H9 (cell line): ENCODE results near the gene STX7. TPM values are rescaled to one million over a fixed set of nuclear protein-coding genes. Genes with fewer than 3 reads are reported as not detected.

ENCODE experiments used
- DNase-seq: peaks from one replicate; pipeline ENCODE4 v3.0.0-alpha.2; 2017
- H2AFZ ChIP-seq: one replicate; pipeline ENCODE4 v1.6.1; 2013; ENCODE audit warnings: mild to moderate bottlenecking, low read length, control low read depth, moderate library complexity
- H2AK5ac ChIP-seq: 2 replicates; pipeline ENCODE4 v1.6.1; 2013; ENCODE audit warnings: low read length, control low read depth, mixed read lengths; ENCODE audit not compliant: insufficient read length
- H2BK120ac ChIP-seq: one replicate; pipeline ENCODE4 v1.6.1; 2013; ENCODE audit warnings: low read depth, mild to moderate bottlenecking, low read length, control low read depth, inconsistent platforms; ENCODE audit not compliant: poor library complexity, severe bottlenecking
- H2BK12ac ChIP-seq: 2 replicates; pipeline ENCODE4 v1.6.1; 2013; ENCODE audit warnings: low read length, control low read depth, mixed read lengths, low read depth; ENCODE audit not compliant: insufficient read length
- H2BK15ac ChIP-seq: 2 replicates; pipeline ENCODE4 v1.6.1; 2013; ENCODE audit warnings: low read depth, low read length, control low read depth
- H2BK20ac ChIP-seq: one replicate; pipeline ENCODE4 v1.6.1; 2013; ENCODE audit warnings: low read depth, mild to moderate bottlenecking, low read length, control low read depth, inconsistent platforms; ENCODE audit not compliant: poor library complexity, severe bottlenecking
- H2BK5ac ChIP-seq: 2 replicates; pipeline ENCODE4 v1.6.1; 2013; ENCODE audit warnings: low read length, control low read depth, mixed read lengths; ENCODE audit not compliant: insufficient read length
- H3K14ac ChIP-seq: 2 replicates; pipeline ENCODE4 v1.6.1; 2013; ENCODE audit warnings: low read length, control low read depth; ENCODE audit not compliant: insufficient read depth
- H3K18ac ChIP-seq: 2 replicates; pipeline ENCODE4 v1.6.1; 2013; ENCODE audit warnings: low read depth, mild to moderate bottlenecking, mixed read lengths, low read length, control low read depth; ENCODE audit not compliant: insufficient read length
- H3K23ac ChIP-seq: 2 replicates; pipeline ENCODE4 v1.6.1; 2013; ENCODE audit warnings: low read length, control low read depth, mixed read lengths, low read depth; ENCODE audit not compliant: insufficient read length
- H3K23me2 ChIP-seq: 2 replicates; pipeline ENCODE4 v1.6.1; 2013; ENCODE audit warnings: low read depth, mild to moderate bottlenecking, mixed read lengths, low read length, control low read depth; ENCODE audit not compliant: insufficient read length, poor library complexity, severe bottlenecking
- H3K27ac ChIP-seq: 2 replicates; pipeline ENCODE4 v1.5.1; 2013; ENCODE audit warnings: low read length, control low read depth, mixed read lengths, low read depth; ENCODE audit not compliant: insufficient read length
- H3K27me3 ChIP-seq: 2 replicates; pipeline ENCODE4 v1.6.1; 2013; ENCODE audit warnings: low read length, control low read depth, inconsistent platforms; ENCODE audit not compliant: insufficient read depth
- H3K4ac ChIP-seq: 2 replicates; pipeline ENCODE4 v1.6.1; 2013; ENCODE audit warnings: low read depth, mild to moderate bottlenecking, control low read depth, inconsistent platforms, low read length, moderate library complexity
- H3K4me1 ChIP-seq: 2 replicates; pipeline ENCODE4 v1.6.1; 2013; ENCODE audit warnings: low read length, control low read depth, inconsistent platforms; ENCODE audit not compliant: insufficient read depth
- H3K4me2 ChIP-seq: 2 replicates; pipeline ENCODE4 v1.6.1; 2013; ENCODE audit warnings: low read length, control low read depth, mixed read lengths; ENCODE audit not compliant: insufficient read length, insufficient read depth
- H3K56ac ChIP-seq: 2 replicates; pipeline ENCODE4 v1.6.1; 2013; ENCODE audit warnings: low read depth, mild to moderate bottlenecking, mixed read lengths, low read length, control low read depth; ENCODE audit not compliant: insufficient read length
- H3K79me1 ChIP-seq: 2 replicates; pipeline ENCODE4 v1.6.1; 2013; ENCODE audit warnings: low read depth, mild to moderate bottlenecking, moderate library complexity, low read length, control low read depth, inconsistent platforms; ENCODE audit not compliant: insufficient read depth, poor library complexity, severe bottlenecking
- H3K79me2 ChIP-seq: 2 replicates; pipeline ENCODE4 v1.6.1; 2013; ENCODE audit warnings: low read length, control low read depth, inconsistent platforms; ENCODE audit not compliant: insufficient read depth
- H3K9ac ChIP-seq: 2 replicates; pipeline ENCODE4 v1.6.1; 2013; ENCODE audit warnings: low read length, control low read depth, mixed read lengths; ENCODE audit not compliant: insufficient read length; ENCODE audit errors: extremely low read depth
- H3K9me3 ChIP-seq: one replicate; pipeline ENCODE4 v1.6.1; 2013; ENCODE audit warnings: low read depth, low read length, inconsistent platforms; ENCODE audit not compliant: control insufficient read depth
- H3T11ph ChIP-seq: one replicate; pipeline ENCODE4 v1.6.1; 2013; ENCODE audit warnings: mild to moderate bottlenecking, low read length, control low read depth, inconsistent platforms
- H4K20me1 ChIP-seq: one replicate; pipeline ENCODE4 v1.6.1; 2013; ENCODE audit not compliant: control insufficient read depth, insufficient read length, insufficient read depth
- H4K5ac ChIP-seq: 2 replicates; pipeline ENCODE4 v1.6.1; 2013; ENCODE audit warnings: low read depth, mild to moderate bottlenecking, mixed read lengths, low read length, control low read depth; ENCODE audit not compliant: insufficient read length
- H4K8ac ChIP-seq: replicated peaks from 2 replicates; pipeline ENCODE4 v1.6.1; 2013; ENCODE audit warnings: low read length, control low read depth, mixed read lengths, low read depth; ENCODE audit not compliant: insufficient read length
- H4K91ac ChIP-seq: 2 replicates; pipeline ENCODE4 v1.6.1; 2013; ENCODE audit warnings: low read depth, mild to moderate bottlenecking, moderate library complexity, mixed read lengths, low read length, control low read depth; ENCODE audit not compliant: insufficient read length
- H3K27ac Mint-ChIP-seq, 3 experiments: 2 replicates in 2 of 3; 3 replicates in 1 of 3; pipeline ENCODE4 v1.8.0; 2020 to 2021; ENCODE audit warnings: mixed read lengths in 3 of 3, mild to moderate bottlenecking in 1 of 3, moderate library complexity in 1 of 3
- H3K27me3 Mint-ChIP-seq: 2 replicates; pipeline ENCODE4 v1.8.0; 2021; ENCODE audit warnings: low read depth, mild to moderate bottlenecking, moderate library complexity, mixed read lengths
- H3K36me3 Mint-ChIP-seq, 3 experiments: 2 replicates in 2 of 3; 3 replicates in 1 of 3; pipeline ENCODE4 v1.8.0; 2020 to 2021; ENCODE audit warnings: low read depth in 3 of 3, mixed read lengths in 3 of 3; ENCODE audit not compliant: insufficient read depth in 1 of 3
- H3K4me1 Mint-ChIP-seq, 2 experiments: 2 replicates each; pipeline ENCODE4 v1.8.0; 2020; ENCODE audit warnings: mixed read lengths in 2 of 2
- H3K4me3 Mint-ChIP-seq, 2 experiments: 2 replicates in 1 of 2; 3 replicates in 1 of 2; pipeline ENCODE4 v1.8.0; 2020 to 2021; ENCODE audit warnings: mild to moderate bottlenecking in 2 of 2, mixed read lengths in 2 of 2, moderate library complexity in 1 of 2
- H3K9me3 Mint-ChIP-seq, 2 experiments: 2 replicates in 1 of 2; 3 replicates in 1 of 2; pipeline ENCODE4 v1.8.0; 2020; ENCODE audit warnings: mild to moderate bottlenecking in 2 of 2, mixed read lengths in 2 of 2, moderate library complexity in 1 of 2
- WGBS: extraction: QIAGEN DNeasy Blood & Tissue Kit; methylation state at CpG from one replicate; pipeline ENCODE4 v1.1.7; 2013; ENCODE audit warnings: missing lambda C conversion rate, low lambda C conversion rate, mixed read lengths; ENCODE audit not compliant: insufficient read length; ENCODE audit errors: extremely low coverage; 5-methylcytosine and 5-hydroxymethylcytosine counted together
- total RNA-seq: library from RNA; stranded (reverse); gene quantifications from 2 replicates; pipeline ENCODE4 v1.2.1, GENCODE V29; 2021
- TF ChIP-seq, protein P1 (sequence below): fragments of 200-600 bp; sonication (generic); conservative IDR thresholded peaks from 3 replicates; pipeline ENCODE4 v1.8.0; 2021; ENCODE audit warnings: antibody characterized with exemption, mild to moderate bottlenecking

The STX7 gene
- total RNA-seq, 1 experiment from 2014 or later: 30.0 TPM

DNA sequence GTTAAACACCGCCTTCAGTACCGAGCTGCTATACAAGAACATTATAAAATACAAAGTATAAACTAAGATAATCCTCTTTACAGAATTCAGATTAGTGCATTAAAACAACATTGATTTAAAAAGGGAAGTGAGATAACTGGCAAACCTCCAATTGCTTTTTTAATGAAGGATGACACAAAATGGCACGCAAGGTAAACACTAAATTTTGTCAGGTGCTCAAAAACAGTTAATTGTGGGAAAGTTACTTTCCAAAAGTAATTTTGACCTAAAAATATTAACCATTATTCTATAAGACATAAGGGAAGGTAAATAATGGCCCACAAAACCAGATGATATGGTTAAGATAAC is 53.3 kb downstream of the STX7 start:
- Histone ChIP-seq H4K91ac (no peak overlapping the region), H2AK5ac (no peak overlapping the region), H4K8ac (no peak overlapping the region), H3K56ac (no peak overlapping the region), H2BK12ac (no peak overlapping the region), H2BK15ac (no peak overlapping the region), H3K23me2 (no peaks in the 10 kb centered on the region), H3K79me2 (no peaks in the 10 kb centered on the region), H3K23ac (no peak overlapping the region), H4K20me1 (no peaks in the 10 kb centered on the region), H2BK5ac (no peak overlapping the region), H3K4me2 (no peak overlapping the region), H2AFZ (no peak overlapping the region), H3K4me1 (no peaks in the 10 kb centered on the region), H2BK120ac (no peak overlapping the region), H3K27me3 (no peaks in the 10 kb centered on the region), H3K79me1 (no peaks in the 10 kb centered on the region), H3K27ac (no peak overlapping the region), H3K14ac (no peak overlapping the region), H3K9ac (no peak overlapping the region), H2BK20ac (no peak overlapping the region), H4K5ac (no peak overlapping the region), H3K4ac (no peak overlapping the region), H3T11ph (no peak overlapping the region), H3K9me3 (no peaks in the 10 kb centered on the region), H3K18ac (no peak overlapping the region)
- Mint-ChIP-seq H3K4me3 (no peak overlapping the region), H3K4me1 (no peaks in the 10 kb centered on the region), H3K9me3 (no peaks in the 10 kb centered on the region), H3K27ac (no peak overlapping the region), H3K27me3 (no peaks in the 10 kb centered on the region), H3K36me3 (peaks cover 0 to 31% (median 29%) of the 10 kb centered on the region in 3 experiments; a peak in 5 of 7 replicates)
- no peak for DNase-seq
- no CpG with 5 or more reads among the region's 3 CpGs for WGBS
- TF ChIP-seq, protein P1, sequence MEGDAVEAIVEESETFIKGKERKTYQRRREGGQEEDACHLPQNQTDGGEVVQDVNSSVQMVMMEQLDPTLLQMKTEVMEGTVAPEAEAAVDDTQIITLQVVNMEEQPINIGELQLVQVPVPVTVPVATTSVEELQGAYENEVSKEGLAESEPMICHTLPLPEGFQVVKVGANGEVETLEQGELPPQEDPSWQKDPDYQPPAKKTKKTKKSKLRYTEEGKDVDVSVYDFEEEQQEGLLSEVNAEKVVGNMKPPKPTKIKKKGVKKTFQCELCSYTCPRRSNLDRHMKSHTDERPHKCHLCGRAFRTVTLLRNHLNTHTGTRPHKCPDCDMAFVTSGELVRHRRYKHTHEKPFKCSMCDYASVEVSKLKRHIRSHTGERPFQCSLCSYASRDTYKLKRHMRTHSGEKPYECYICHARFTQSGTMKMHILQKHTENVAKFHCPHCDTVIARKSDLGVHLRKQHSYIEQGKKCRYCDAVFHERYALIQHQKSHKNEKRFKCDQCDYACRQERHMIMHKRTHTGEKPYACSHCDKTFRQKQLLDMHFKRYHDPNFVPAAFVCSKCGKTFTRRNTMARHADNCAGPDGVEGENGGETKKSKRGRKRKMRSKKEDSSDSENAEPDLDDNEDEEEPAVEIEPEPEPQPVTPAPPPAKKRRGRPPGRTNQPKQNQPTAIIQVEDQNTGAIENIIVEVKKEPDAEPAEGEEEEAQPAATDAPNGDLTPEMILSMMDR: no peak
